Mesodermal cell (in vitro differentiated cells): ENCODE data around the gene IQCF6.
"Not testable (repeated sequence)": the region's sequence is repeated elsewhere in the genome, so short reads cannot be mapped to it uniquely, and the experiment has no call there.

Experiments
- H3K27ac ChIP-seq: 2 replicates; pipeline ENCODE4 v1.7.0; 2013; ENCODE audit warnings: mild to moderate bottlenecking, low read depth, low read length, moderate library complexity; ENCODE audit not compliant: severe bottlenecking
- H3K36me3 ChIP-seq: 2 replicates; pipeline ENCODE4 v1.7.1; 2013; ENCODE audit warnings: mild to moderate bottlenecking, low read length, moderate library complexity; ENCODE audit not compliant: control insufficient read depth, insufficient read depth
- H3K4me1 ChIP-seq: one replicate; pipeline ENCODE4 v1.7.1; 2013; ENCODE audit warnings: mild to moderate bottlenecking, low read length; ENCODE audit not compliant: insufficient read depth, control insufficient read depth, poor library complexity, severe bottlenecking
- H3K4me3 ChIP-seq: 2 replicates; pipeline ENCODE4 v1.7.0; 2013; ENCODE audit warnings: low read length, control low read depth, mild to moderate bottlenecking; ENCODE audit not compliant: insufficient read depth, poor library complexity, severe bottlenecking; ENCODE audit errors: extremely low read depth
- H3K9me3 ChIP-seq: 2 replicates; pipeline ENCODE4 v1.7.1; 2013; ENCODE audit warnings: mild to moderate bottlenecking, low read length, moderate library complexity; ENCODE audit not compliant: control insufficient read depth
- WGBS, 2 experiments: methylation state at CpG; one replicate each; pipeline ENCODE4 v1.1.5; 2013; ENCODE audit warnings: missing lambda C conversion rate in 2 of 2; ENCODE audit not compliant: insufficient coverage in 2 of 2; 5-methylcytosine and 5-hydroxymethylcytosine counted together

The IQCF6 gene

GRCh38 chr3:51773529-51774056 lies 5.4 kb downstream of the IQCF6 start:
- H3K4me3 ChIP-seq: no peak overlapping the region

GRCh38 chr3:51759203-51759602 lies 19.8 kb downstream of the IQCF6 start:
- no peaks in the 10 kb centered on the region for H3K9me3 ChIP-seq
- H3K4me3 ChIP-seq: no peak overlapping the region

More at GRCh38 chr3:51773529-51774056, 5.4 kb downstream of the IQCF6 start:
- H3K36me3 ChIP-seq: no peaks in the 10 kb centered on the region
- H3K9me3 ChIP-seq: no peaks in the 10 kb centered on the region
- no peaks in the 10 kb centered on the region for H3K4me1 ChIP-seq
- 30 to 46% methylated on average over 3 of the region's 4 CpGs for WGBS, 2 experiments
- H3K27ac ChIP-seq: no peak overlapping the region

GRCh38 chr3:51753763-51754750 lies 25.0 kb downstream of the IQCF6 start:
- WGBS, 2 experiments: 88 to 94% methylated on average over 10 of the region's 13 CpGs
- not testable (repeated sequence) for H3K36me3 ChIP-seq, H3K27ac ChIP-seq, H3K9me3 ChIP-seq, H3K4me3 ChIP-seq, H3K4me1 ChIP-seq

More at GRCh38 chr3:51759203-51759602, 19.8 kb downstream of the IQCF6 start:
- Histone ChIP-seq H3K36me3 (no peaks in the 10 kb centered on the region), H3K27ac (no peak overlapping the region), H3K4me1 (no peaks in the 10 kb centered on the region)

- no peaks in the 10 kb centered on the region for H3K4me1 ChIP-seq
- 100% methylated on average over 1 of the region's 2 CpGs; no CpG with 5 or more reads in 1 of the 2 experiments for WGBS, 2 experiments
- peaks cover 15% of the 10 kb centered on the region for H3K9me3 ChIP-seq
Measured at GRCh38 chr3:51751287-51751686, 27.8 kb downstream of the IQCF6 start.

GRCh38 chr3:51750878-51751277 lies 28.2 kb downstream of the IQCF6 start:
- H3K4me3 ChIP-seq: no peak overlapping the region
- H3K27ac ChIP-seq: no peak overlapping the region
- H3K4me1 ChIP-seq: no peaks in the 10 kb centered on the region
- H3K9me3 ChIP-seq: peaks cover 15% of the 10 kb centered on the region
- 100% methylated on average over 1 of the region's 1 CpG; no CpG with 5 or more reads in 1 of the 2 experiments for WGBS, 2 experiments
- H3K36me3 ChIP-seq: no peaks in the 10 kb centered on the region

More at GRCh38 chr3:51751287-51751686, 27.8 kb downstream of the IQCF6 start:
- H3K27ac ChIP-seq: no peak overlapping the region
- no peak overlapping the region for H3K4me3 ChIP-seq
- no peaks in the 10 kb centered on the region for H3K36me3 ChIP-seq

- Histone ChIP-seq H3K9me3 (peaks cover 15% of the 10 kb centered on the region), H3K4me3 (no peak overlapping the region), H3K36me3 (no peaks in the 10 kb centered on the region), H3K27ac (no peak overlapping the region), H3K4me1 (no peaks in the 10 kb centered on the region)
- no CpG with 5 or more reads among the region's 1 CpG for WGBS, 2 experiments
Measured at GRCh38 chr3:51748327-51748726, 30.7 kb downstream of the IQCF6 start.

GRCh38 chr3:51747840-51748239 lies 31.2 kb downstream of the IQCF6 start:
- Histone ChIP-seq H3K9me3 (peaks cover 15% of the 10 kb centered on the region), H3K4me1 (no peaks in the 10 kb centered on the region), H3K36me3 (no peaks in the 10 kb centered on the region), H3K4me3 (no peak overlapping the region), H3K27ac (no peak overlapping the region)

GRCh38 chr3:51742978-51743377 lies 36.1 kb downstream of the IQCF6 start:
- H3K9me3 ChIP-seq, H3K4me1 ChIP-seq, H3K4me3 ChIP-seq, H3K36me3 ChIP-seq, H3K27ac ChIP-seq: not testable (repeated sequence)
- WGBS, 2 experiments: 72 to 85% methylated on average over 3 to 4 of the region's 4 CpGs

GRCh38 chr3:51742320-51742719 lies 36.7 kb downstream of the IQCF6 start:
- H3K4me3 ChIP-seq, H3K27ac ChIP-seq, H3K9me3 ChIP-seq, H3K4me1 ChIP-seq, H3K36me3 ChIP-seq: not testable (repeated sequence)
- WGBS, 2 experiments: 93 to 100% methylated on average over 2 to 3 of the region's 3 CpGs

GRCh38 chr3:51739110-51739509 lies 39.9 kb downstream of the IQCF6 start:
- H3K4me1 ChIP-seq: no peaks in the 10 kb centered on the region
- H3K36me3 ChIP-seq: no peaks in the 10 kb centered on the region
- no peak overlapping the region for H3K27ac ChIP-seq
- no peaks in the 10 kb centered on the region for H3K9me3 ChIP-seq
- no peak overlapping the region for H3K4me3 ChIP-seq
- no CpG with 5 or more reads among the region's 4 CpGs for WGBS, 2 experiments

GRCh38 chr3:51735950-51736349 lies 43.1 kb downstream of the IQCF6 start:
- no CpG with 5 or more reads among the region's 2 CpGs for WGBS, 2 experiments
- no peaks in the 10 kb centered on the region for H3K4me1 ChIP-seq
- H3K36me3 ChIP-seq: no peaks in the 10 kb centered on the region
- H3K27ac ChIP-seq: no peak overlapping the region
- H3K9me3 ChIP-seq: no peaks in the 10 kb centered on the region
- H3K4me3 ChIP-seq: no peak overlapping the region
